BLaER1 treated with 17β-estradiol and CSF1 and Interleukin-3, amounts not matched to agents 10 nM and 100 nM (cell line): ENCODE data around the gene SEC22B.
A peak's percentile ranks its signal among the peaks of the same experiment; 100 is the strongest.
"Not testable (repeated sequence)": the region's sequence is repeated elsewhere in the genome, so short reads cannot be mapped to it uniquely, and the experiment has no call there.

ENCODE experiments used
- H3K27ac ChIP-seq, 11 experiments: shearing (Covaris generic); formaldehyde crosslinking; 2 replicates each; pipeline ENCODE4 v1.8.1; 2022
- H3K27me3 ChIP-seq, 11 experiments: shearing (Covaris generic); formaldehyde crosslinking; 2 replicates each; pipeline ENCODE4 v1.8.1; 2022
- H3K36me3 ChIP-seq, 11 experiments: shearing (Covaris generic); formaldehyde crosslinking; 2 replicates each; pipeline ENCODE4 v1.8.1; 2022
- H3K4me1 ChIP-seq, 10 experiments: shearing (Covaris generic); formaldehyde crosslinking; 2 replicates each; pipeline ENCODE4 v1.8.1; 2022
- H3K4me2 ChIP-seq, 11 experiments: shearing (Covaris generic); formaldehyde crosslinking; 2 replicates each; pipeline ENCODE4 v1.8.1; 2022
- H3K4me3 ChIP-seq, 10 experiments: shearing (Covaris generic); formaldehyde crosslinking; 2 replicates each; pipeline ENCODE4 v1.8.1; 2022
- H3K9ac ChIP-seq, 11 experiments: shearing (Covaris generic); formaldehyde crosslinking; 2 replicates each; pipeline ENCODE4 v1.8.1; 2022
- H3K9me3 ChIP-seq, 11 experiments: shearing (Covaris generic); formaldehyde crosslinking; replicated peaks in 1 of 11; 2 replicates each; pipeline ENCODE4 v1.8.1; 2022
- H4K20me1 ChIP-seq, 11 experiments: shearing (Covaris generic); formaldehyde crosslinking; 2 replicates each; pipeline ENCODE4 v1.8.1; 2022

The SEC22B gene

GRCh38 chr1:120101593-120101992 lies 74.7 kb downstream of the SEC22B start:
- H3K27me3 ChIP-seq, H3K9ac ChIP-seq, H3K9me3 ChIP-seq, H4K20me1 ChIP-seq, H3K4me3 ChIP-seq, H3K27ac ChIP-seq, H3K36me3 ChIP-seq: not testable (repeated sequence)
- Histone ChIP-seq H3K4me2 (peak overlapping the region in 2 of 11 experiments; percentile 24 to 32; a peak in 1 of 22 replicates), H3K4me1 (peaks cover 0 to 21% (median 0%) of the 10 kb centered on the region in 10 experiments; a peak in 6 of 20 replicates)
